Activated T-helper 1 cell treated with Interleukin-2 at 50 U/mL for 16 hours (primary cell): Measurements from ENCODE around the gene TMCC1.

Experiments
- DNase-seq: peaks from one replicate; pipeline ENCODE4 v3.0.0-alpha.2; 2020; ENCODE audit warnings: low read depth

TMCC1 gene

GRCh38 chr3:129608087-129608935 lies 285.2 kb downstream of the TMCC1 start:
- no peak for DNase-seq

- DNase-seq, result no peak
These were observed 286.0 kb downstream of the TMCC1 start for GRCh38 chr3:129607391-129608068.

GRCh38 chr3:129606636-129607390 lies 286.7 kb downstream of the TMCC1 start, which contains the start of gene PLXND1:
TSS of gene PLXND1 (minus strand) at chr3:129606676. CDS start at chr3:129606639, 37 bp downstream.
- DNase-seq, result peak; percentile 38

DNA sequence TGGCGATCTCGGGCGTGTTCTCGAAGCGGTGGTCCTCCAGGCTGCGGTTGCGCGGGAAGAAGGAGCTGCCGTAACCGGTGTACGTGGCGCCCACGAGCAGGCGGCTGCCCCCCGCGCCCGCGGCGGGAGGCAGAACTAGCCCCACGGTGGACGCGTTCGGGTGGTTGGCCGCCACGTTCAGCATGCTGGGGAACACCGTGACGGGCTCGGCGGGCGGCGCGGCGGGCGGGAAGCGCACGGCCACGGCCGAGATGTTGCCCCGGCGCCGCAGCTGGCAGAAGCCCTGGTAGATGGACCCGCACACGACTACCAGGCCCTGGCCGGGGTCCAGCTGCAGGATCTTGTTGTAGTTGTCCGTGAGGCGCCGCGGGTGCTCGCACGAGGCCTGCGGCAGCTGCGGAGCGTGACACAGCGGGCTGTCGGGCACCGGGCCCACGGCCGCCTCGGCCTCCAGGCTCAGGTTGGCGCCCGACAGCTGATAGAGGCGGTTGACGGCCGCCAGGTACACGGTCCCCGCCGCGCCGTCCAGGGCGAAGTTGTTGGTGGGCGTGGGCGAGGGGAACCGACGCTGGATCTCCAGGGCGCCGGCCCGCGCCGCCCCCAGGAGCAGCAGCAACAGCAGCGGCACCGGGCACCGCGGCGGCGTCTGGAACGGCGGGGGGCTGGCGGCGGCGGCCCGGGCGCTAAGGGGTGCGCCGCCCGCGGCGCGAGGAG lies 287.4 kb downstream of the TMCC1 start:
- no peak for DNase-seq

DNA sequence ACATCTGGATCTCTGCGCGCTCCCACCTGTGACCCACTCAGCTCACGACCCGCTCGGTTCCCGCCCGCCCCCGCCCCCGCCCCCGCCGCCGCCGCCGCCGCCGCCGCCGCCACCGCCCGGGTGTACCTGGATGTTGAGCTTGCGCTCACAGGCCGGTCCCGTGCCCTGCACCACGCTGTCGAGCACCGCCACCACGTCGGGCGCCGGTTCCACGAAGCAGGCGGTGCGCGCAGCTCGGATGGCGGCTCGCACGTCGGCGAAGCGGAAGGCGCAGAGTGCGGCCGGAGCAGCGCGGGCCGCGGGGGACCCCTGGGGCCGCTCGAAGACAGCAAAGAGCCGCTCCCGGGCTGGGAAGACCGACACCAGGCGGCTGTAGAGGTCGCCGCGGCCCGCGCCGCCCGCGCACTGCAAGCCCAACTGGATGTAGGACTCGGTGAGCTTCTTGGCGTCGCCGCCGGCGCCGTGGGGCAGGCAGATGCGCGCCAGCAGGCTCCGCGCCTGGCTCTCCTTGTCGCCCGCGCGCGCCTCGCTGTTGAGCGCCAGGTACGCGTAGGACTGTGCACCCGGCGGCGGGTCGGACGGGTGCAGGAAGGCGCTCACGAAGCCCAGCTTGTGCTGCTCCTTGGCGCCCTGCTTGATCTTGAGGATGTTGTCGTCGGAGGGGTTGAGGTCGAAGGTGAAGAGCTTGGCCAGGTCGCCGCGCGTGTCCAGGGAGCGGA lies 288.1 kb downstream of the TMCC1 start:
- DNase-seq, result peak; percentile 33

DNA sequence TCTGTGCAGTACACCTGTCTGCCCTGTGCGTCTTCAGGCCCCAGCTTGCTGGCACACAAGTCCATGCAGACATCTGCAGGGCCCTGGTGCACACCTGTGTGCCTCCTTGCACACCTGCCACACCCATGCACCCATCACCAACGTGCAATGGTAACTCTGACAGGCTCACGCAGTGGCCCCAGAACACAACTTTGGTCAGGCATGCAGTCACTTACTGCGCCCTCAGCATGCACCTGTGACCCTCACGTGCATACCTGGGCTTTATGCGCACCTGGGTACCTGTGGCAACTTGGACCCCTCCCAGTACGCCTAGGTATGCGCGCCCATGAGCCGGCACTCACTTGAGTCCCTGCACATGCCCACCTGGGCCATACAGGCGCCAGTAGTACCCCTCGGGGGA lies 288.7 kb downstream of the TMCC1 start:
- no peak for DNase-seq

- no peak for DNase-seq
These were observed 289.3 kb downstream of the TMCC1 start for GRCh38 chr3:129603991-129604749.

- DNase-seq, result no peak
These were observed 290.0 kb downstream of the TMCC1 start for GRCh38 chr3:129603561-129603942.

GRCh38 chr3:129602730-129603560 lies 290.6 kb downstream of the TMCC1 start:
- DNase-seq, result no peak

- DNase-seq, result no peak
These were observed 291.2 kb downstream of the TMCC1 start for GRCh38 chr3:129602309-129602708.

GRCh38 chr3:129601713-129602112 lies 291.8 kb downstream of the TMCC1 start:
- DNase-seq, result no peak

GRCh38 chr3:129600348-129600747 lies 293.2 kb downstream of the TMCC1 start:
- no peak for DNase-seq

GRCh38 chr3:129599607-129600006 lies 293.9 kb downstream of the TMCC1 start:
- no peak for DNase-seq

DNA sequence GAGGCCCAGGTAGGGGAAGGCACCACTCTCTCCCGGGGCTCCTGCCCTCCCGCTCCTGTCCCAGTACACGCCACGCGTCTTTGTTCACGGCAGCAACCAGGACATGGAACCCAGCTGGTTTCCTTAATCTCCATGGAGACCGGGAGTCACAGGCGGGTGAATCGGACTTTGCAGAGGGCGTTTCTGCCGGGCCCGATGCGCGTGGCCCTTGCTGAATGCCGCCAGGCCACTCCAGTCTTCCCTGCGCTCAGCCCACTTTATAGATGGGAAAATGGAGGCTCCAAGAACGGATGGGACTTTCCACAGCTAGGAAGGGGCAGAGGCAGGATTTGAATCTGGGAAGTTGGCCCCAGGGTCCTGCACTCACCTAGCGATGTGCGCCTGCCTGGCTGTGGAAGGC lies 294.4 kb downstream of the TMCC1 start:
- no peak for DNase-seq

DNA sequence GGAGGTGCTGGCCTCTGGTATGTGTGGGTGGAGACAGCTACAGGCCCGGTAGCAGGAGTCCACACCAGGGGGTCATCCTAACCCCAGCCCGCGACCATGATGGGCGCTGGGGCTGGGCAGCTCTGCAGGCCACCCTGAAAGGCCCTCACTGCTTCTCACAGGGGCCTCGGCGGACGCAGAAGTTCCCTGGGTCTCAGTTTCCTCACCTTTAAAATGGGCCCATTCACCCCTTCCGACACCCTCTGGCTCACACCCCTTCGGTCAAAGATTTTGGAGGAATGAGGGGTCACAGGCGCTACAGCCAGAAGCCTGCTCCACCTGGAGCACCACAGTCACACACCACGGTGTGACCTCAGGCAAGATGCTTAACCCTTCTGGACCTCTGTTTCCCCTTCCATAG lies 295.0 kb downstream of the TMCC1 start:
- no peak for DNase-seq

DNA sequence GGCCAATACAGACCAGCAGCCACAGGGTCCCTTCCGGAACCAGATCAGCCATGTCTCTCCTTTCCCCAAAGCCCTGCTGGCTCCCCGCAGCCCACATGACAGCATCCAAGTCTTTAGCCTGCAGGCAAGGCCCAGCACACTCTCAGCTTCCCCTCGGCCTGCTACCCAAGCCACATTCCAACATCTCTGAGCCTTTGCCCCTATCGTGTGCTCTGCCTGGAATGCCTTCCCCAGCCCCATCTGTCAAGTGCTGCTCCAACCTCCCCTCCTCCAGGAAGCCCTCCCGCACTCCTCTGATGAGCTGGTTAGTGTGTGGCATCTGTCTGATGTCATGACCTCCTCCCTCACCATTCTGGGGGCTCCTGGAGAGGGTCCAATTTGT lies 295.5 kb downstream of the TMCC1 start:
- DNase-seq, result no peak
